Parathyroid adenoma (tissue), 2 donors: Measurements from ENCODE around the gene C6orf132.

Experiments used
- H2AFZ ChIP-seq: fragments of 300-600 bp; sonication (generic); one replicate; pipeline ENCODE4 v1.7.0; 2017; ENCODE audit warnings: antibody characterized with exemption, mild to moderate bottlenecking
- H3K27ac ChIP-seq: fragments of 300-600 bp; sonication (generic); one replicate; pipeline ENCODE4 v1.7.0; 2017
- H3K27me3 ChIP-seq: fragments of 300-600 bp; sonication (generic); one replicate; pipeline ENCODE4 v1.7.0; 2017; ENCODE audit warnings: low read length; ENCODE audit not compliant: control insufficient read depth, insufficient read depth
- H3K36me3 ChIP-seq: fragments of 300-600 bp; sonication (generic); one replicate; pipeline ENCODE4 v1.7.0; 2017; ENCODE audit warnings: low read length; ENCODE audit not compliant: control insufficient read depth, insufficient read depth
- H3K4me1 ChIP-seq: fragments of 300-600 bp; sonication (generic); one replicate; pipeline ENCODE4 v1.7.0; 2017; ENCODE audit warnings: control low read depth
- H3K4me2 ChIP-seq: fragments of 300-600 bp; sonication (generic); one replicate; pipeline ENCODE4 v1.7.0; 2017; ENCODE audit warnings: low read length
- H3K4me3 ChIP-seq: fragments of 300-600 bp; sonication (generic); one replicate; pipeline ENCODE4 v1.7.0; 2017; ENCODE audit warnings: low read depth, low read length
- H3K79me2 ChIP-seq: fragments of 300-600 bp; sonication (generic); one replicate; pipeline ENCODE4 v1.7.0; 2017; ENCODE audit warnings: control low read depth
- H3K9ac ChIP-seq: fragments of 300-600 bp; sonication (generic); one replicate; pipeline ENCODE4 v1.7.0; 2017; ENCODE audit warnings: mild to moderate bottlenecking
- H3K9me3 ChIP-seq: fragments of 300-600 bp; sonication (generic); one replicate; pipeline ENCODE4 v1.7.0; 2017; ENCODE audit warnings: low read length; ENCODE audit not compliant: control insufficient read depth
- TF ChIP-seq, protein P1 (sequence below): fragments of 300-600 bp; sonication (generic); IDR thresholded peaks from one replicate; pipeline ENCODE4 v1.7.0; 2017; ENCODE audit warnings: antibody characterized with exemption, mild to moderate bottlenecking
- donor health status: primary hyperparathyroidism.

The C6orf132 gene

DNA sequence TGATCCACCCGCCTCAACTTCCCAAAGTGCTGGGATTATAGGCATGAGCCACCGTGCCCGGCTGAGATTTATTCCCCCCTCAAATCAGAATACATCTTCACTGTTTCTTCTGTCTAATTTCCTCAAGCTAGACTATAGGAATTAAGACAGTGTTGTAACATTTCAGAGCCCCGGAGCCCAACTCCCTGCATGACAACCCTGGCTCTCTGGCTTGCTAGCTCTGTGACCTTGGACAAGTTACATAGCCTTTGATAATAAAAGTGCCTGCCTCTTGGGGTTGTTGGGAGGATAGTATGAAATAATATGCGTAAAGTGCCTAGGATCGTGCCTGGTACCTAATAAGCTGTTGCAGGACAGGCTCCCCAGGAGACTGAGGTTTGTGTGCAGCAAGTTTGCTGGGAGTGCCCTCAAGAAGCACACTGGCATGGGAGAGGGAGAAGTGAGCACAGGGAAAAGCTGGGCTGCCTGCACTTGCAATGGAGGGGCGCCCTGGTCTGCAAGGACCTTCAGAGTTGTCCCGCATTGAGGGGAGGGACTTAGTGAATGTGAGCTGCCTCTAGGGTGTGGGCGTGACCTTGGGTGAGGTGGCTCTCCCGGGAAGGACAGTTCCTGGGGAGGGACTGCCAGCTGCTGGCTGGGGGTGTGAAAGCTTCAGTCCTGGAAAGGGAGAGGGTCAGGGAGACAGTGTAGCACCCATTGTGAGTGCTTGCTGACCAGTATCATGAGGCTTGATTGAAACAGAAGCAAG lies 48.7 kb downstream of the C6orf132 start:
- no peaks in the 10 kb centered on the region for H3K27me3 ChIP-seq
- H3K36me3 ChIP-seq = no peaks in the 10 kb centered on the region
- H3K9ac ChIP-seq = no peak overlapping the region
- no peak overlapping the region for H3K27ac ChIP-seq
- H3K4me1 ChIP-seq = no peaks in the 10 kb centered on the region
- TF ChIP-seq, protein P1, sequence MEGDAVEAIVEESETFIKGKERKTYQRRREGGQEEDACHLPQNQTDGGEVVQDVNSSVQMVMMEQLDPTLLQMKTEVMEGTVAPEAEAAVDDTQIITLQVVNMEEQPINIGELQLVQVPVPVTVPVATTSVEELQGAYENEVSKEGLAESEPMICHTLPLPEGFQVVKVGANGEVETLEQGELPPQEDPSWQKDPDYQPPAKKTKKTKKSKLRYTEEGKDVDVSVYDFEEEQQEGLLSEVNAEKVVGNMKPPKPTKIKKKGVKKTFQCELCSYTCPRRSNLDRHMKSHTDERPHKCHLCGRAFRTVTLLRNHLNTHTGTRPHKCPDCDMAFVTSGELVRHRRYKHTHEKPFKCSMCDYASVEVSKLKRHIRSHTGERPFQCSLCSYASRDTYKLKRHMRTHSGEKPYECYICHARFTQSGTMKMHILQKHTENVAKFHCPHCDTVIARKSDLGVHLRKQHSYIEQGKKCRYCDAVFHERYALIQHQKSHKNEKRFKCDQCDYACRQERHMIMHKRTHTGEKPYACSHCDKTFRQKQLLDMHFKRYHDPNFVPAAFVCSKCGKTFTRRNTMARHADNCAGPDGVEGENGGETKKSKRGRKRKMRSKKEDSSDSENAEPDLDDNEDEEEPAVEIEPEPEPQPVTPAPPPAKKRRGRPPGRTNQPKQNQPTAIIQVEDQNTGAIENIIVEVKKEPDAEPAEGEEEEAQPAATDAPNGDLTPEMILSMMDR = no peak
- H3K9me3 ChIP-seq = no peaks in the 10 kb centered on the region
- H3K4me3 ChIP-seq = no peak overlapping the region
- H3K79me2 ChIP-seq = no peaks in the 10 kb centered on the region
- H3K4me2 ChIP-seq = no peak overlapping the region
- H2AFZ ChIP-seq = no peak overlapping the region

DNA sequence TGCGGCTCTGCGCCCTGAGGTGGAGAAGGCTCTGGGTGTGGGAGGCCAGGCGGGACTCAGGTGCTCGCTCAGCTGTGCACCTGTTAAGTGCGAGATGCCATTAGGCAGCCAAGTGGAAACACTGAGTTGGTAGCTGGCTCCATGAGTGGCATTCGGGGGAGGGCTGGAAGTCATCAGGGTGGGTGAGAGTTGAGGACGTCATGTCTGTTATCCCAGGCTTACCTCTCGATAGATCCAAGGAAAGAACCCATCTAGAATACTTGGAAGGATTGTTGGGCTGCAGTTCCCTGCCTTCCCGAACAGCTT lies 50.7 kb downstream of the C6orf132 start:
- Histone ChIP-seq H3K9me3 (no peaks in the 10 kb centered on the region), H3K79me2 (no peaks in the 10 kb centered on the region), H3K27me3 (no peaks in the 10 kb centered on the region), H3K9ac (no peak overlapping the region), H3K27ac (no peak overlapping the region), H3K4me3 (no peak overlapping the region), H3K36me3 (no peaks in the 10 kb centered on the region), H3K4me2 (no peak overlapping the region), H2AFZ (no peak overlapping the region), H3K4me1 (no peaks in the 10 kb centered on the region)
- TF ChIP-seq, protein P1 = no peak

DNA sequence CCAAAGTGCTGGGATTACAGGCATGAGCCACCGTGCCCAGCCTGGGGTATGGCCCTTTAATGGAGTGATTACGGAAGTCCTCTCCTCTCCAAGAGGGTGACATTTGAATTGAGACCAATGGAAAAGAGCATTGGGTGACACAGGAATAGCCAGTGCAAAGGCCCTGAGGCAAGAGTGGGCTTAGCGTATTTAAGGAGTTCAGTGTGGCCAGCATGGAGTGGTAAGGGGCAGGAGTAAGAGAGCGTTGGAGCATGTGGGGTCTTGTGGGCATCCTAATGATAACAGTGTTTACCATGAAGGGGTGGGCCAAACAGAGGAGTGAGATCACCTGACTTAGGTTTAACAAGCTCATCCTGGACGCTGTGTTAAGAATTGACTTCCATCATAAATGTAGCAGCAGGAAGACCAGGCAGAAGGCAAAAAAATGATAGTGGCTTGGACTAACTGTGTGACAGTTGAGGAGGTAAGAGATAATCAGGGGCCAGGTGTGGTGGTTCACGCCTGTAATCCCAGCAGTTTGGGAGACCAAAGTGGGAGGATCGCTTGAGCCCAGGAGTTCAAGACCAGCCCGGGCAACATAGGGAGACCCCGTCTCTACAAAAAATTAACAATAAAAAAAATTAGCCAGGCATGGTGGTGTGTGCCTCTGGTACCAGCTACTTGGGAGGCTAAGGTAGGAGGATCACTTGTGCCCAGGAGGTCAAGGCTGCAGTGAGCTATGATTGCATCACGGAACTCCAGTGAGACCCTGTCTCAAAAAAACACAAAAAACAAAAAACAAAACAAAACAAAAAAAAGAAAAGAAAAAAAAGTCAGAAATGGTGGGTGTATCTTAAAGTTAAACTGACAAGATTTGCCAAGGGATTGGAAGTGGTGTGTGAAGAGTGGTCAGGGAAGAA lies 51.4 kb downstream of the C6orf132 start:
- H3K27ac ChIP-seq = no peak overlapping the region
- no peak overlapping the region for H2AFZ ChIP-seq
- H3K4me3 ChIP-seq = no peak overlapping the region
- no peaks in the 10 kb centered on the region for H3K27me3 ChIP-seq
- no peaks in the 10 kb centered on the region for H3K9me3 ChIP-seq
- no peaks in the 10 kb centered on the region for H3K36me3 ChIP-seq
- H3K4me1 ChIP-seq = no peaks in the 10 kb centered on the region
- H3K4me2 ChIP-seq = no peak overlapping the region
- no peaks in the 10 kb centered on the region for H3K79me2 ChIP-seq
- H3K9ac ChIP-seq = no peak overlapping the region
- TF ChIP-seq, protein P1 = no peak

DNA sequence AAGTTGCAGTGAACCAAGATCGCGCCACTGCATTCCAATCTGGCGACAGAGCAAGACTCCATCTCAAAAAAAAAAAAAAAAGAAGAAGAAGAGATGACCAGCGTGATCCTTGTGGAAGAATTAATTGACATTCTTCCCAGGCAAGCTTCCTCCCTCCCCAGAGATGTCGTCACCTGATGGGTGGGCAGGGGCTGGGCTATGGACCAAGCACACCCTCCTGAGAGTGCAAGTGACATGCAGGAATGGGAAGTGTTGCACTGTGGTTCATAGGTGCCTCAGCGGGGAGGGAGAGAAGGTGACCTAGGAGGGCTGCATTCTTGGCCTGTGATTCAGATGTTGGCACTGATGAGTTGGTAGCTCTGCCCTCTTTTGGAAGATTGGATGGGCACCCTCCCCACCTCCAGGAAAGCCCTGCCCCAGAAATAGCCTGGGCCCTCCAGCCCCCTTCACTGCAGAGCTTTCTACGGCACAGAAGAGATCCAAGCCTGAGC lies 54.3 kb downstream of the C6orf132 start:
- no peaks in the 10 kb centered on the region for H3K27me3 ChIP-seq
- no peaks in the 10 kb centered on the region for H3K79me2 ChIP-seq
- no peak overlapping the region for H3K4me2 ChIP-seq
- H2AFZ ChIP-seq = no peak overlapping the region
- H3K9me3 ChIP-seq = no peaks in the 10 kb centered on the region
- TF ChIP-seq, protein P1 = no peak
- no peak overlapping the region for H3K9ac ChIP-seq
- no peak overlapping the region for H3K4me3 ChIP-seq
- H3K4me1 ChIP-seq = no peaks in the 10 kb centered on the region
- no peak overlapping the region for H3K27ac ChIP-seq
- H3K36me3 ChIP-seq = no peaks in the 10 kb centered on the region
